BLaER1 treated with 17β-estradiol and CSF1 and Interleukin-3, amounts not matched to agents 10 nM and 100 nM (cell line): ENCODE data around the gene TBL1X.

Source experiments
- H3K27ac ChIP-seq, 11 experiments: shearing (Covaris generic); formaldehyde crosslinking; 2 replicates each; pipeline ENCODE4 v1.8.1; 2022
- H3K27me3 ChIP-seq, 11 experiments: shearing (Covaris generic); formaldehyde crosslinking; 2 replicates each; pipeline ENCODE4 v1.8.1; 2022
- H3K36me3 ChIP-seq, 11 experiments: shearing (Covaris generic); formaldehyde crosslinking; 2 replicates each; pipeline ENCODE4 v1.8.1; 2022
- H3K4me1 ChIP-seq, 10 experiments: shearing (Covaris generic); formaldehyde crosslinking; 2 replicates each; pipeline ENCODE4 v1.8.1; 2022
- H3K4me2 ChIP-seq, 11 experiments: shearing (Covaris generic); formaldehyde crosslinking; 2 replicates each; pipeline ENCODE4 v1.8.1; 2022
- H3K4me3 ChIP-seq, 10 experiments: shearing (Covaris generic); formaldehyde crosslinking; 2 replicates each; pipeline ENCODE4 v1.8.1; 2022
- H3K9ac ChIP-seq, 11 experiments: shearing (Covaris generic); formaldehyde crosslinking; 2 replicates each; pipeline ENCODE4 v1.8.1; 2022
- H3K9me3 ChIP-seq, 11 experiments: shearing (Covaris generic); formaldehyde crosslinking; replicated peaks in 1 of 11; 2 replicates each; pipeline ENCODE4 v1.8.1; 2022
- H4K20me1 ChIP-seq, 11 experiments: shearing (Covaris generic); formaldehyde crosslinking; 2 replicates each; pipeline ENCODE4 v1.8.1; 2022
- Cebpa-rat ChIP-seq, 11 experiments: shearing (Covaris generic); IDR thresholded peaks; 2 replicates each; pipeline ENCODE4 v1.8.1; 2022

The TBL1X gene

DNA sequence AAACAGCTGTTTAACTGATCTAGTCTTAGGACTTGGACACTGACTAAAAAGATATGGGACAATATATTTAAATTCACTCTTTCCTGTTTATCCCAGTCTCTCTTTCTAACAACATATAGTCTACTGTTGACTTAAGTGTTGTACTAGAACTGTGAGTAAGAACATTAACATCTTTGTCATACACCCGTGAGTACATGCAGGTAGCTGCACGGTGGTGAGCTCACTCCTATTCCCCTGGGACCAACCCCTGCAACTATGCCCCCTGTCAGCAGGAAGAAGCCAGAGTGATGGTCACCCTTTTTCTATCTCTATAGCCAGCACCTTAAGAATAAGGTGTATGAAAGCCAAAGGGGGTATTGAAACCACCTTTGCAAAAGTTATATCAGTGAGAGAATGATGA lies 17.6 kb downstream of the TBL1X start:
- Histone ChIP-seq H3K27me3 (no peaks in the 10 kb centered on the region), H3K4me1 (peaks cover 0 to 25% (median 16%) of the 10 kb centered on the region in 10 experiments; a peak in 18 of 20 replicates), H3K9ac (no peak overlapping the region), H3K36me3 (peaks cover 5 to 73% (median 29%) of the 10 kb centered on the region in 11 experiments; a peak in 18 of 22 replicates), H3K4me3 (no peak overlapping the region), H4K20me1 (peaks cover 30 to 95% (median 61%) of the 10 kb centered on the region in 11 experiments; a peak in 19 of 22 replicates), H3K27ac (no peak overlapping the region), H3K4me2 (peak overlapping the region in 7 of 11 experiments; percentile 14 to 65 (median 47); a peak in 13 of 22 replicates), H3K9me3 (peaks cover 0 to 44% (median 30%) of the 10 kb centered on the region in 11 experiments; a peak in 16 of 22 replicates)
- no peak for TF ChIP-seq Cebpa-rat (IDR thresholded peaks at IDR 0.05)

DNA sequence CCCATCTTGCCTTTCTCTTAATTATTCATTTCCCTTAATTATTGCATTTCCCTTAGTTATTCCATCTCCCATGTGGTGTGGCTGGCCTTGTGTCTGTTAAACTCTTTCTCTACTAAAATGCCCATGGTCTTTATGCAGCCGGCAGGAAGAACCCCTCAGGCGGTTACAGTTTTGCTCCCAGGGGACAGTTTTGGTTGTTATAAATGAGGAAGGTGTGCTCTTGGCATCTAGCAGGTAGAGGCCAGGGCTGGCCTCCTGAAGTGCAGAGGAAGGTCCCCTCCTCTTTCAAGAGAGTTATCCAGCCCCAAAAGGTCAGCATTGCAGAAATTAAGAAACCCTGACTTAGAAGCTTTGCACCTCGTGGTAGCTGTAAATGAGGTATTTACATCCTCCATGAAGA lies 18.0 kb downstream of the TBL1X start:
- Histone ChIP-seq H3K9ac (no peak overlapping the region), H4K20me1 (peaks cover 30 to 95% (median 63%) of the 10 kb centered on the region in 11 experiments; a peak in 19 of 22 replicates), H3K4me3 (no peak overlapping the region), H3K27me3 (no peaks in the 10 kb centered on the region), H3K4me2 (peak overlapping the region in 7 of 11 experiments; percentile 14 to 65 (median 47); a peak in 13 of 22 replicates), H3K4me1 (peaks cover 0 to 21% (median 12%) of the 10 kb centered on the region in 10 experiments; a peak in 15 of 20 replicates), H3K27ac (no peak overlapping the region), H3K9me3 (peaks cover 0 to 44% (median 27%) of the 10 kb centered on the region in 11 experiments; a peak in 16 of 22 replicates), H3K36me3 (peaks cover 5 to 68% (median 31%) of the 10 kb centered on the region in 11 experiments; a peak in 19 of 22 replicates)
- TF ChIP-seq Cebpa-rat (IDR thresholded peaks at IDR 0.05): no peak

DNA sequence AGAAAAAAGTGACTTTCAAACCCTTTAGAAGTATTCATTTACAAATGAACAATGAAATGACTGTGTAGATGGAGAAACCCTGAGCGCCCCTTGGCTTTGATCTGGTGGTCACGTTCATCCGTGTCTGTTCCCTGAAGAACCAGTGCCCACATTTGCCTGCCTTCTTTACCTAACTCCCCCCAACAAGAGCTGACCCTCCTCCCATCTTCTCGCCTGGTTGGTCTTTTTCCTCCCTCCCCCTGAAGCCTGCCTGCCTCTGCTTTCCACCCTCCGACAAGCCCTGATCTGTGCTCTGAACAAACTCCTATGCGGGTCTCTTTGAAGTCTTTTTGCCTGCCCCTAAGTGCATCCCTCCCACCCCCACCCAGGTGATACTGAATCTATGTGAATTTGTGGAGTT lies 18.5 kb downstream of the TBL1X start:
- Histone ChIP-seq H3K4me2 (peak overlapping the region in 1 of 11 experiments; percentile 65; a peak in 3 of 22 replicates), H3K27ac (no peak overlapping the region)

DNA sequence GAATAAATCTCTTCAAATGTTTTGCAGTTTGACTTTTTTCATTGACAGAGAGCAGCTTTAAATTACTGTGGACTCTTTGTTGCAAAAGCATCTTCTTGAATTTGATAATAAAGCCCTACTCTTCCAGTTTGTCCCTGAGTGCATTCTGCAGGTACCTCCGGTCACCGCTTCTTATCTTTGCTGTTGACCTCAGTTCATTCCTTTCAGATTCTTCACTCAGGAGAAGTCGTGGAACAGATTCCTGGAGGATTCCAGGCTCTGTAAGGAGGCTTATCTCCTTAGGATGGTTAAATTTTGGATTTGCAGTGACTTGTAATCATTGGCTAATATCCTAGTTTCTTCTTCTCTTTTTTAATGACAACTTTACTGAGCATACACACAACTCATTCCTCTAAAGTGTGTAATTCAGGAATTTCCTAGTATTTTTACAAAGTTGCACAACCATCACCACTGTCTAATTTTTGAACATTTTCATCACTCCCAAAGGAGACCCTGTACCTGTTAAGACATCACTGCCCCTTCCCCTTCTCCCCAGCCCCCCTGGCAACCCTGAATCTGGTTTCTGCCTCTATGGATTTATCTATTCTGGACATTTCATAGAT lies 22.0 kb downstream of the TBL1X start:
- no peak overlapping the region for H3K27ac ChIP-seq
- no peak overlapping the region for H3K4me2 ChIP-seq
- H3K4me3 ChIP-seq: no peak overlapping the region
- no peak for TF ChIP-seq Cebpa-rat (IDR thresholded peaks at IDR 0.05)
- peaks cover 5 to 27% (median 13%) of the 10 kb centered on the region in 11 experiments; a peak in 14 of 22 replicates for H3K9me3 ChIP-seq
- H3K36me3 ChIP-seq: peaks cover 5 to 47% (median 30%) of the 10 kb centered on the region in 11 experiments; a peak in 16 of 22 replicates
- no peaks in the 10 kb centered on the region for H3K27me3 ChIP-seq
- H3K4me1 ChIP-seq: peaks cover 3 to 16% (median 14%) of the 10 kb centered on the region in 10 experiments; a peak in 15 of 20 replicates
- no peak overlapping the region for H3K9ac ChIP-seq
- peaks cover 45 to 98% (median 88%) of the 10 kb centered on the region in 11 experiments; a peak in 20 of 22 replicates for H4K20me1 ChIP-seq

More for the DNA sequence above, 18.5 kb downstream of the TBL1X start:
- H3K4me3 ChIP-seq: no peak overlapping the region
- H3K36me3 ChIP-seq: peaks cover 5 to 63% (median 31%) of the 10 kb centered on the region in 11 experiments; a peak in 18 of 22 replicates
- peaks cover 0 to 44% (median 26%) of the 10 kb centered on the region in 11 experiments; a peak in 15 of 22 replicates for H3K9me3 ChIP-seq
- peaks cover 0 to 16% (median 10%) of the 10 kb centered on the region in 10 experiments; a peak in 14 of 20 replicates for H3K4me1 ChIP-seq
- no peaks in the 10 kb centered on the region for H3K27me3 ChIP-seq
- TF ChIP-seq Cebpa-rat (IDR thresholded peaks at IDR 0.05): no peak
- H3K9ac ChIP-seq: no peak overlapping the region
- H4K20me1 ChIP-seq: peaks cover 30 to 95% (median 63%) of the 10 kb centered on the region in 11 experiments; a peak in 19 of 22 replicates

DNA sequence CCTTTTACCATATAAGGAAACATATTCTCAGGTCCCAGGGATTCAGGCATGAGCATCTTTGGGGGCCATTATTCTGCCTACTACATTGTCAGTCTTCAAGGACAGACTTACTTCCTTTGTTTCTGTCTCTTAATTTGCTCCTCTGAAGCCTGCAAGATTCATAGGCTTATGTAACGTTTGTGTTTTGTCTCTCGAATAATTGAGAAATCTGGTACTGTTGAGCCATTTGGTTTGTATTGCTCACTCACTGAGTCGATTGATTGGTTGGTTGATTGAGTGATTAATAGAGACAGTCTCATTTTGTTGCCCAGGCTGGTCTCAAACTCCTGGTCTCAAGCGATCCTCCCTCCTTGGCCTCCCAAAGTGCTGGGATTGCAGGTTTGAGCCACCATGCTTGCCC lies 23.7 kb downstream of the TBL1X start:
- H3K4me3 ChIP-seq: no peak overlapping the region
- H4K20me1 ChIP-seq: peaks cover 47 to 99% (median 89%) of the 10 kb centered on the region in 11 experiments; a peak in 19 of 22 replicates
- H3K4me1 ChIP-seq: peaks cover 0 to 23% (median 6%) of the 10 kb centered on the region in 10 experiments; a peak in 6 of 20 replicates
- TF ChIP-seq Cebpa-rat (IDR thresholded peaks at IDR 0.05): no peak
- no peak overlapping the region for H3K27ac ChIP-seq
- H3K9ac ChIP-seq: no peak overlapping the region
- H3K36me3 ChIP-seq: peaks cover 5 to 42% (median 24%) of the 10 kb centered on the region in 11 experiments; a peak in 16 of 22 replicates
- H3K27me3 ChIP-seq: no peaks in the 10 kb centered on the region
- H3K9me3 ChIP-seq: peaks cover 5 to 28% (median 17%) of the 10 kb centered on the region in 11 experiments; a peak in 15 of 22 replicates
- no peak overlapping the region for H3K4me2 ChIP-seq

DNA sequence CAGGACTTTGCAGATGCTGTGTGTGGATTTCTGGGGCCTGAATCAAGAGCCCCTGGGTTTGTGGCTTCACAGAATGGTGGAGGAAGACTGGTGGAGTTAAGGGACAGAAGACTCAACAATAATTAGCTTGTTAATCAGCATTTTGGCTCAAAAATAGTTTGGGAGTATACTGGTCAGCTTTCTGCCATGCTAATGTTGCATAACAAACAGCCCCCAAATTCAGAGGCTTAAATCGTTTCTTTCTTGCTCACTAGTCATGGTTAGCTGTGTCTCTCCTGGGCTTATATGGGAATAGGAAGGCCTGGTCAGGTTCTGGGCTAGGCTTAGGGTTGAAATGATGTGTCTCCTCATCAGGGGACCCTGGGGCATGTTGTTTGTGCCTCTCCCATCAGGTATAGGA lies 24.4 kb downstream of the TBL1X start:
- H3K9ac ChIP-seq: no peak overlapping the region

DNA sequence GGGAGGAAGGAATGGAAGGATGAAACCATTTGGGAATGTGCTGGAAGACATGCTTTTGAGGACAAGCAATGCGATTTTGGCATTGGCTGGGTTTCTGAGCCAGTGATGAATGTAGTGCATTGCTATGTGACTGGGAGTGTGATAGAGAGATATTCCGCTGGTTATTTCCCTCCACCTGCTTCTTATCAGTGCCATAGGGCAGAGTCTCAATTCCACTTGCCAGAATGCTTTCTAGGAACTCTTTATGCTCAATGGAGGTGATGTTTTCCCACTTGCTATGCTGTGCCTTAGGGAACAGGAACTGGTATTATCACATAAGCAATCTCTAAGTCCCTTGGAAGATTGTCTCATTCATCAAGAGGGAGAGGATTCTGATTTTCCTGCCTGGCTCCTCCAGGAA lies 28.0 kb downstream of the TBL1X start:
- Histone ChIP-seq H3K4me3 (no peak overlapping the region), H3K4me2 (0 out of 22 replicates have a peak overlapping the region, but pooled peaks of 1 of the 11 experiments have one; percentile 21), H4K20me1 (peaks cover 58 to 97% (median 93%) of the 10 kb centered on the region in 11 experiments; a peak in 20 of 22 replicates), H3K27me3 (no peaks in the 10 kb centered on the region), H3K9ac (no peak overlapping the region), H3K36me3 (peaks cover 12 to 40% (median 27%) of the 10 kb centered on the region in 11 experiments; a peak in 19 of 22 replicates), H3K27ac (no peak overlapping the region), H3K9me3 (peaks cover 6 to 29% (median 19%) of the 10 kb centered on the region in 11 experiments; a peak in 16 of 22 replicates), H3K4me1 (peaks cover 0 to 41% (median 9%) of the 10 kb centered on the region in 10 experiments; a peak in 12 of 20 replicates)
- TF ChIP-seq Cebpa-rat (IDR thresholded peaks at IDR 0.05): no peak

More for the DNA sequence above, 24.4 kb downstream of the TBL1X start:
- Histone ChIP-seq H4K20me1 (peaks cover 45 to 99% (median 90%) of the 10 kb centered on the region in 11 experiments; a peak in 19 of 22 replicates), H3K9me3 (peaks cover 6 to 31% (median 17%) of the 10 kb centered on the region in 11 experiments; a peak in 15 of 22 replicates), H3K36me3 (peaks cover 4 to 40% (median 25%) of the 10 kb centered on the region in 11 experiments; a peak in 17 of 22 replicates), H3K27me3 (no peaks in the 10 kb centered on the region), H3K27ac (no peak overlapping the region), H3K4me2 (no peak overlapping the region), H3K4me1 (peaks cover 0 to 29% (median 7%) of the 10 kb centered on the region in 10 experiments; a peak in 10 of 20 replicates), H3K4me3 (no peak overlapping the region)
- no peak for TF ChIP-seq Cebpa-rat (IDR thresholded peaks at IDR 0.05)

DNA sequence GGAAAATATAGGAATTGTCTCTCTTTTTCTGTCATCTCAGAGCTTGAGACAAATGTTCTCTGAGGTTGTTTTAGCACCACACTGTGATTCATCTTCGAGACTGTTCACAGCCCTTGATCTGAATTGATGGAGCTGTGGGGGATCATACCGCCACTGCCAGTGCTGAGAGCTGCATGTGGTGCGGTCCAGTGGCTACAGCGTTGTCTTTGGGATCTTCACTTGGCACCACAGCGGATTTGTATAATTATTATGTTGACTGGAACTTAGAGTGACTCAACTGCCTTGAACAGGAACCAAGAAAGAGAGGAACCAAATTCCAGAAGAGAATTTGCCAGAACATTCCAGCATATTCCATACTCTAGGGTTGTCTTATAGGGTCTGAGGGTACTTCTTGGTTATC lies 29.1 kb downstream of the TBL1X start:
- Histone ChIP-seq H3K4me3 (no peak overlapping the region), H3K4me2 (peak overlapping the region in 3 of 11 experiments; percentile 43 to 53 (median 51); a peak in 6 of 22 replicates), H3K4me1 (peaks cover 0 to 50% (median 9%) of the 10 kb centered on the region in 10 experiments; a peak in 12 of 20 replicates), H3K27ac (no peak overlapping the region), H4K20me1 (peaks cover 68 to 97% (median 93%) of the 10 kb centered on the region in 11 experiments), H3K9ac (no peak overlapping the region), H3K9me3 (peaks cover 6 to 25% (median 14%) of the 10 kb centered on the region in 11 experiments; a peak in 16 of 22 replicates), H3K36me3 (peaks cover 8 to 39% (median 26%) of the 10 kb centered on the region in 11 experiments; a peak in 18 of 22 replicates), H3K27me3 (no peaks in the 10 kb centered on the region)
- TF ChIP-seq Cebpa-rat (IDR thresholded peaks at IDR 0.05): no peak
